Esophagus squamous epithelium (tissue), 5 donors: ENCODE results near the gene DDX51. TPM values are rescaled to one million over a fixed set of nuclear protein-coding genes. Genes with fewer than 3 reads are reported as not detected.

Source experiments
- DNase-seq: peaks from one replicate; lab custom pipeline; 2025; lab: John Stamatoyannopoulos, UW
- H3K27ac ChIP-seq, 4 donors: fragments of 200-600 bp; sonication (generic); one replicate each; pipeline ENCODE4 v1.5.1; 2016 to 2019; ENCODE audit warnings: mild to moderate bottlenecking in 1 of 4
- H3K27me3 ChIP-seq, 4 donors: fragments of 200-600 bp; sonication (generic); 1 replicate in 3 of 4; 2 replicates in 1 of 4; pipeline versions ENCODE4 v1.5.1 to v1.6.0; 2017 to 2021; ENCODE audit warnings: antibody characterized with exemption in 1 of 4
- H3K36me3 ChIP-seq, 3 donors: fragments of 200-600 bp; sonication (generic); one replicate each; pipeline ENCODE4 v1.5.1; 2016 to 2019
- H3K4me1 ChIP-seq, 3 donors: fragments of 200-600 bp; sonication (generic); one replicate each; pipeline ENCODE4 v1.5.1; 2017 to 2019
- H3K4me3 ChIP-seq, 4 donors: fragments of 200-600 bp; sonication (generic); 1 replicate in 3 of 4; 2 replicates in 1 of 4; pipeline ENCODE4 v1.5.1; 2016 to 2019; ENCODE audit warnings: mild to moderate bottlenecking in 2 of 4, moderate library complexity in 1 of 4
- H3K9me3 ChIP-seq, 3 donors: fragments of 200-600 bp; sonication (generic); one replicate each; pipeline ENCODE4 v1.5.1; 2016 to 2019
- CTCF ChIP-seq, 6 experiments: fragments of 450-650 bp in 4 of 6; fragments of 200-600 bp in 2 of 6; sonication (generic) in 2 of 6; IDR thresholded peaks; one replicate each; pipeline ENCODE4 v1.5.1; 2016 to 2019; ENCODE audit warnings: antibody characterized with exemption in 6 of 6, mild to moderate bottlenecking in 4 of 6, moderate library complexity in 4 of 6
- POLR2A ChIP-seq, 4 donors: fragments of 450-650 bp; IDR thresholded peaks; one replicate each; pipeline ENCODE4 v1.6.1; 2017; ENCODE audit warnings: antibody characterized with exemption in 4 of 4, mild to moderate bottlenecking in 4 of 4, moderate library complexity in 3 of 4
- WGBS, 2 donors: methylation state at CpG; one replicate each; pipeline ENCODE4 v1.1.5; 2018; 5-methylcytosine and 5-hydroxymethylcytosine counted together
- intact Hi-C: fragments of 100-400 bp; cut with DNase I; formaldehyde crosslinking; loops from one replicate; pipeline ENCODE4 v1.15.0; 2022
- total RNA-seq, 4 donors: library from RNA; depleted of rRNA; stranded (reverse); fragments of >200 nt; gene quantifications; one replicate each; pipeline ENCODE4 v1.1.0, GENCODE V29; 2016
- donor health status: DM: yes; HTN: yes; CAD: no.

DDX51 gene
- total RNA-seq, 4 donors from 2014 or later = 8.9 to 15.3 (median 11.0) TPM

- no peaks in the 10 kb centered on the region for H3K9me3 ChIP-seq
- TF ChIP-seq CTCF (IDR thresholded peaks at IDR 0.05) (no peak), POLR2A (IDR thresholded peaks at IDR 0.05) (no peak)
- peaks cover 0 to 42% (median 0%) of the 10 kb centered on the region in 4 donors for H3K27me3 ChIP-seq
- no peaks in the 10 kb centered on the region for H3K36me3 ChIP-seq
- peak overlapping the region in 2 of 4 donors; percentile 13 to 51 for H3K4me3 ChIP-seq
- intact Hi-C loops = no loop called here
- H3K4me1 ChIP-seq = peaks cover 12 to 20% (median 17%) of the 10 kb centered on the region in 3 donors
- H3K27ac ChIP-seq = no peak overlapping the region
- WGBS, 2 donors = 22 to 47% methylated on average over 3 to 15 of the region's 26 CpGs
- DNase-seq = no peak
These were observed 19.2 kb upstream of the DDX51 start for GRCh38 chr12:132163041-132163910.

- Histone ChIP-seq H3K36me3 (peaks cover 0 to 5% (median 0%) of the 10 kb centered on the region in 3 donors), H3K4me3 (peak overlapping the region in 2 of 4 donors; percentile 13 to 51), H3K4me1 (peaks cover 12 to 20% (median 17%) of the 10 kb centered on the region in 3 donors), H3K9me3 (no peaks in the 10 kb centered on the region), H3K27ac (peak overlapping the region in 1 of 4 donors; percentile 34), H3K27me3 (peaks cover 0 to 35% (median 0%) of the 10 kb centered on the region in 4 donors)
- WGBS, 2 donors = 16% methylated on average over 7 to 12 of the region's 17 CpGs
- intact Hi-C loops = no loop called here
- no peak for TF ChIP-seq POLR2A (IDR thresholded peaks at IDR 0.05)
- TF ChIP-seq CTCF (IDR thresholded peaks at IDR 0.05) = no peak
- no peak for DNase-seq
These were observed 18.5 kb upstream of the DDX51 start for GRCh38 chr12:132162508-132163031.

GRCh38 chr12:132161796-132162507 lies 17.8 kb upstream of the DDX51 start:
- no peak overlapping the region for H3K27ac ChIP-seq
- peaks cover 0 to 5% (median 0%) of the 10 kb centered on the region in 3 donors for H3K36me3 ChIP-seq
- DNase-seq = no peak
- H3K4me3 ChIP-seq = peak overlapping the region in 1 of 4 donors; percentile 51
- H3K27me3 ChIP-seq = peaks cover 0 to 29% (median 0%) of the 10 kb centered on the region in 4 donors
- WGBS, 2 donors = 31 to 45% methylated on average over 17 of the region's 17 CpGs
- H3K4me1 ChIP-seq = peaks cover 12 to 20% (median 17%) of the 10 kb centered on the region in 3 donors
- H3K9me3 ChIP-seq = no peaks in the 10 kb centered on the region
- TF ChIP-seq CTCF (IDR thresholded peaks at IDR 0.05) = no peak
- TF ChIP-seq POLR2A (IDR thresholded peaks at IDR 0.05) = no peak
- intact Hi-C loops = no loop called here

- WGBS, 2 donors = 58 to 69% methylated on average over 8 to 10 of the region's 14 CpGs
- no peak for TF ChIP-seq POLR2A (IDR thresholded peaks at IDR 0.05)
- TF ChIP-seq CTCF (IDR thresholded peaks at IDR 0.05) = no peak
- H3K27ac ChIP-seq = no peak overlapping the region
- peaks cover 0 to 5% (median 0%) of the 10 kb centered on the region in 3 donors for H3K36me3 ChIP-seq
- H3K27me3 ChIP-seq = peaks cover 0 to 29% (median 0%) of the 10 kb centered on the region in 4 donors
- intact Hi-C loops = no loop called here
- H3K9me3 ChIP-seq = no peaks in the 10 kb centered on the region
- H3K4me3 ChIP-seq = no peak overlapping the region
- H3K4me1 ChIP-seq = peaks cover 12 to 20% (median 17%) of the 10 kb centered on the region in 3 donors
- no peak for DNase-seq
These were observed 17.1 kb upstream of the DDX51 start for GRCh38 chr12:132161036-132161781.
